GM21717 (cell line): Measurements from ENCODE around the gene PRSS38.

Experiments used
- ATAC-seq: cut with Tn5 transposase; IDR thresholded peaks from one replicate; pipeline ENCODE4 v1.9.1; 2021; ENCODE audit warnings: mild to moderate bottlenecking, moderate library complexity; ENCODE audit not compliant: unreplicated experiment

Gene PRSS38

GRCh38 chr1:227815468-227816409 is at the start of gene PRSS38:
PRSS38 (plus strand) TSS chr1:227815675; CDS start chr1:227815717, 42 bp downstream.
- no peak for ATAC-seq

DNA sequence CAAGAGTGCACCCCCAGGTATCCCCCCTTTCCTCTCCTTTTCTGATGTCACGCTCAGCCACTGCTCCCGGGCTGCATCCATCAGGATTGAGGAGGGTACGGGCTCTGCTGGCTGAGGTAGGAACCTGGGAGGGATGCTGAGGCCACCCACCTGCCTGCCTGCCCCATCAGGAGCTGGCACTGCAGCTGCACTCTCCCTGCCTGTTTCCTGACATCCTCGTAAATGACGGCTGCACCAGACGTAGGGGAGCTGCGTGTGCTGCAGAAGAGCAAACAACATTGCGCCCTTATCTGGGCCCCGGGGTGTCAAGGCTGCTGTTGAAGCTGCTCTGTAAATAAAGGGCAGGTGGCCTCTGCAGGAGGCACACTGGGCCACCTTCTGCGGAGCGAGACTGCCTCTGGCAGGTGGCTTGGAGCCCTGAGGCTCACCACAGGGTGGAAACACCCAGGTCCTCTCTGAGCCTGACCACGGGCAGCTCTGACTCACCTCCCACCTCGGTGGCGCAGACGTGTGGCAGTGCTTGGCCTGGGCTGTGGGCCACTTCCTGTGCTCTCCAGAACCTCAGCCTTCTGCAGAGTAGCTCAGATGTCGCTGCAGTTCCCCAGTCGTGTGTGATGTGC is 49.4 kb upstream of the PRSS38 start:
- ATAC-seq: no peak

GRCh38 chr1:227766653-227767277 is 48.7 kb upstream of the PRSS38 start:
- no peak for ATAC-seq

DNA sequence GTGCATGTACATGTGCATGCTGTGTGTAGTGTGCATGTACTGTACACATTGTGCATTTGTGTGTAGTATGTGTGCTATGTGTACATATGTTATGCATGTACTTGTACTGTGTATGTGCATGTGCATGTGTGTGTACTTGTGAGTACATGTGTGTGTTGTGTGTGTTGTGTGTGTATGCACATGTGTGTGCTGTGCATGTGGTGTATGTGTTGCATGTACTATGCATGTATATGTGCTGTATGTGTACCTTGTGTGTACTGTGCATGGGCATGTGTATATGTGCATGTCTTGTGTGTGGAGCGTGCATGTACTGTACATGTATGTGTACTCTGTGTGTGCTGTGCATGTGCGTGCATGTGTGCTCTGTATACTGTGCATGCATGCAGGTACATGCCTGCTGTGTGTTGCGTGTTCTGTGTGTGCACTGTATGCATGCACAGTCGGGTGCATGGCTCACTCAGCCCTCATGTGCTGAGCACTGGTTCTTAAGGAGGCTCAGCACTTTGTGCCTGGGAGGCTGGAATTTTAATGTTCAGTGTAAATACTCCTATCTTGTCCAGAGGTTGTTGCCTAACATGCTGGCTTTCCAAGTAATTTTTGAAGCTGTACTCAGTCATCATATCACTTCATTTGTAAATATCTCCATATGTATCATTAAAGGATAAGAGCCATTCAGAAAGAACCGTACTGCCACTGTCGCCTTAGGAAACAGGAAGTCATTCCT is 47.9 kb upstream of the PRSS38 start:
- no peak for ATAC-seq

GRCh38 chr1:227768125-227768439 is 47.4 kb upstream of the PRSS38 start:
- ATAC-seq: no peak

DNA sequence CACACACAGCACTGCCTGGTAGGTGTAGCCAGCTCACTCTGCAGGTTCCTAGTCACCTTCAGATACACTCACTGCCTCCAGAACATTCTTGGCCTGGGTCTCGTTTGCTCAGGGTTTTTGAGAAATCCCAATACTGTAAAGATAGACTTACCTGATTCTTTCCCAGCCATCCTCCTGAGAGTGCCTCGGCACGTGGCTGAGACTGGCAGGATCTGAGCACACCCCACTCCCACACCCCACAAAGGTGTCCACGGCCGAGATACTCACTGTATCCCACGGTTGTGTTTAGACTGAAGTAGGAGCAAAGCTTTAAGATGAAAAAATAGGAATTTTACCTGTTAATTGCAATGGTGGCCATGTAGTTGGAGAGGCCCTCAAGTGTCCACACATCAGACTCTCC is 46.8 kb upstream of the PRSS38 start:
- ATAC-seq: no peak

DNA sequence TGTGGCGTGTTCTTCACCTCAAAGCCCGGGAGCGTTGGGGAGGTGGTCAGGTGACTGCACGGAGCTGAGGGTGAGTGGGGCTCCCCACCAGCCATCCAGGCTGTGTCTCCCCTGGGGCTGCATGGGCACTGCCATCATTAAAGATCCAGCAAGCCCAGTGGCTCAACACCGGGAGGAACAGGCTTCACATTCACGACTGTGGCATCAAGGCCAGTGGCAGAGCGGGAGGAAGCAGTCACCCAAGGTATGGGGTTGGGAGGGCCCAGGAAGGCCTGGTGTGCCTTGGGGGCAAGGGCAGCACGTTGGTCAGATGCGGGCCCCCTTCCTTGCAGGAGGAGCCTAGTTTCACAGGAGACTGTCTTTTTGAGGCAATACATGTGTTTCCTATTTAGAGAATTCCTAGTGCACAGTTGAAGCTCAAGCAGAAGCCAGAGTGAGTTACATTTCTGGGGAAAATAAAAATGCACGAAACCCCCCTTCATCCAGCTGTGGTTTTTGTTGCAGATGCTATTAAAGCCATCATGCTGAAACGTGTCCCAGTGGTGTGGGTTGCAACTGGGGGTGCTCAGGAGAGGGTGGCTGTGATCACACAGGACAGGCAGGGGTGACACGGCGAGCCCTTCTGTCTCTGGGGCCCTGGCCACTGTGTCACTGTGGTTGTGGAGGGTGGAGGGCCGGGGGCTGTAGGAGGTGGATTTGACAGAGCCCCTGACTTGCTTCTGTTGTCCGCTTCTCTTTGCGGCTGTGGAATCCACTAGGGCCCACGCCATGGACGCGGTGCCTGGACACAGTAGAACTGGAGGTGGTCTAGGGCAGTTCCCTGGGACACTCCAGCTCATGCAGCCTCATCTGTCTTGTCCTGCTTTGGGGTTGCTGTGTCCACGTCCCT is 46.2 kb upstream of the PRSS38 start:
- ATAC-seq: no peak

DNA sequence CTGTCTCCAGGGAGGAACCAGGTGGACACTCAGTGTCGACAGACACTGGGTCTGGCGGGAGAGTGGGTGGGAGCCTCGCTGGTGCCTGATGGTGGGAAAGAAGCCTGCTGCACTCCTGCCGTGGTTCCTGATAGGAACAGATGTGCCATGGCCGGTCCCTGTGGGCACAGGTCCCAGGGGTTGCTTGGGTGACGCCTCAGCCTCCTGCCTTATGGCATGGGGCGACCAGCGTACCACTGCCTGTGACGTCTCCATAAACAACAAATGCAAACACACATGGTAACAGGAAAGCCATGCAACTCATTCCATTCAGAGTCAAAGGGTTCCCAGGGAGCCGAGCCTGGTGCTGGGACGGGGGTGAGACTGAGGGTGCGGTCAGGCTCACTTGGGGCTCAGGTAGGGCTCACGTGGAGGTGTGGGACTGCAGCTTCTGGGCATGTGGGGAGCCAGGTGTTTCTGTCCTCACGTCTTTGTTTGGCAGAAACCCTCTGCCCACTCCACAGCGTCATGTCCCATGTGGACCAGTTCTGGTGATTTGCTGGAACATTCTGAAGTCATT is 45.5 kb upstream of the PRSS38 start:
- no peak for ATAC-seq

GRCh38 chr1:227770812-227771211 is 44.7 kb upstream of the PRSS38 start:
- no peak for ATAC-seq

- no peak for ATAC-seq
Observed at GRCh38 chr1:227771326-227771725, 44.1 kb upstream of the PRSS38 start.

- no peak for ATAC-seq
Observed at GRCh38 chr1:227771771-227772170, 43.7 kb upstream of the PRSS38 start.

GRCh38 chr1:227773558-227773957 is 41.9 kb upstream of the PRSS38 start:
- no peak for ATAC-seq

- ATAC-seq: no peak
Observed at GRCh38 chr1:227774051-227774731, 41.3 kb upstream of the PRSS38 start.

DNA sequence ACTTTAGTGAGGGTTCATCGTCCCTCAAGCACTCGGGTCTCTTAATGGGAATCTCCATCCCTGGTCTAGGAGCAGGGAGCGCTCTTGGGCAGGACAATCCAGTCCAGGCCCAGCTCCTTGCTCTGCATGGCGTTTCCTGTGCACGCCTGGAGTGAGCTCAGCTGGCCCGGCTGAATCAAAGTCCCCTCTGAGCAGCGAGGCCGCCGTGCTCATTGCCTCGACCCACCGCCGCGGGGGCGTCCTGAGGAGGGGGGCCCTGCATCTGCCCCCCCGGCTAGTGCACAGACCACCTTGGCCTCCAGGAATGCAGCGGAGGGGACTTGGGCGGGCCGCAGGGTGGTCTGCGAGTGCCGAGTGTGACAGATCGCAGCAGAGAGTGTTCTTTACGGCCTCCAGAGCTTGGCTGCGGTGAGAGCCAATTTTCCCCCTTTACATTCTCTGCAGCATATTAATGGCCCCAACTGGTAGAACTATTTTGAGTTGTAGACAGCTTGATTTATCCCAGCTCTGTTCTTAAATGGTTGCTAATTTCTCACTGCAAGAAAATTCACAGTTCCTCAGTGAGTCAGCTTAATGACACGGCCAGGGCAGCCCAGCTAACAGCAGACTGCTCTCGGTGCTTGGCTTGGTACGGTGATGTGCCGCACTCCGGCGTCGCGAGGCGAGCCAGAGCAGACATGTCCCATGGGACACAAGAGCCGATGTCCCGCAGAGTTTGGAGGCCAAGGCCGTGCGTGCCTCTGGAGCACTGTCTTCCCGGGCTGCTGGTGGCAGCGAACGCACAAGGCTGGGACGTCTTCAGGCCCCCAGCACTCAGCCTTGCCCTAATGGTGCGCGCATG is 40.4 kb upstream of the PRSS38 start:
- ATAC-seq: no peak

GRCh38 chr1:227775841-227776240 is 39.6 kb upstream of the PRSS38 start:
- no peak for ATAC-seq

DNA sequence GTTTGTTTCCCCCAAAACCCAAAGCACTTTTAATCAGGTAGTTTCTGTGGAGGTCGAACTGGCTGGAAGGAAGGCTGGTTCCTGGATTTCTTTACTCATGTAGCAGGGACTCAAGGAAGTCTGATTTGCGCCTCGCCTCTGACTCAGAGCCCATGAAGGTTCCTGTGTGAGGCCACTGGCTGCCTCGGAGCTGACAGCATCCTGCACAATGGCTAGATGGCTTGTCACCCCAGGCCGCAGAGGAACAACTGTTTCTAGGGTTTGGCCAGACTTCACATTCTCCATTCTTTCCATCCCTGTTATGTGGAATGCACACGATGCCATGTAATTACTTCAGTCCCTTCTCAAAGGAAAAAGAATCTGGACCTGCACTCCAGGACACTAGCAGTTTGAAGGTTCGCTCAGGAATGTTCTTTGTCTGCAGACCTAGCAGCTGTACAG is 39.1 kb upstream of the PRSS38 start:
- ATAC-seq: no peak

- ATAC-seq: no peak
Observed at GRCh38 chr1:227777156-227777555, 38.3 kb upstream of the PRSS38 start.

DNA sequence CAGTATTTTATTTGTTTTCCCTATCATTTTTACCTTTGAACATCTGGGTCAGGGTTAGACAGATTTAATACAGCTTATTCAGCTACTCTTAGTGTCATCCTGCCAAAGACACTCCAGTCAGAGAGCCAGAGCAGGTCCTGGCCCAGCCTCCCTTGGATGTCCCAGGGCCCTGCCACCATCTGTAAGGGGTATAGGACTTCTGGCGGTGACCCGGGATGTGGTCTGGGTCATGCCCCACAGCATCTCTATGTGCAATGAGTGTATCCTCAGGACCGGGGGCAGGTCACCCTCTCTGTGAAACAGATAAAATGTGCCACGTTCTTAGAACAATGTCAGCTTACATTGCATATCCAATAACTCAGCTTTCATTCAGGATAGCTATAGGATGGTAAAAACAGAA is 37.8 kb upstream of the PRSS38 start:
- ATAC-seq: no peak
